ENCODE measurements around the gene SLC22A1. TPM values are rescaled to one million over a fixed set of nuclear protein-coding genes. Genes with fewer than 3 reads are reported as not detected.

The SLC22A1 gene
- total RNA-seq: 1 to 10 TPM in 2 of 3 donors, under 1 TPM in 1; 0.98 to 3.2 (median 1.3) TPM

DNA sequence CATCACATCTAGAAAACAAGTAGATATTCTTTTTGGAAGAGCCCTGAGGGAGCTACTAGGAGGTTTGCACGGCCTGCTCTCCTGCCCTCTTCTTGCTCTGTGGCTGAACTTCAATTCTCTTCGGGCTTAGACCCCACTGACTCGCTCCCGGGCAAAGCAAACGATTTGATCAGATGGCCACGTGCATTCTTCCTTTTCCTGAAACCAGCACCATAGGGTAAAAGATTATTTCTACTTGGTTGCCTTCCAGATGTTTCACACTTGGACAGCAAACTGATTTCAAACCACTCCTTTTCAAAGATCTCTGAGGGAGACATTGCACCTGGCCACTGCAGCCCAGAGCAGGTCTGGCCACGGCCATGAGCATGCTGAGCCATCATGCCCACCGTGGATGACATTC is at the start of gene SLC22A1:
TSS of gene SLC22A1 (plus strand) at position 258 of the 400 bp plus-strand sequence. CDS start at position 379, 121 bp downstream.
- no peaks in the 10 kb centered on the region for H3K36me3 ChIP-seq
- intact Hi-C loops (cut with DNase I; ENCODE audit: low total_unique reads): no loop called here
- no peaks in the 10 kb centered on the region for H3K9me3 ChIP-seq
- H3K27ac ChIP-seq: no peak within 1 kb of the TSS
- DNase-seq (ENCODE audit: low spot score in 2 of 2): no peak
- H3K4me1 ChIP-seq: no peaks in the 10 kb centered on the region
- TF ChIP-seq POLR2AphosphoS5 (IDR thresholded peaks at IDR 0.05): no peak
- TF ChIP-seq, protein P1, sequence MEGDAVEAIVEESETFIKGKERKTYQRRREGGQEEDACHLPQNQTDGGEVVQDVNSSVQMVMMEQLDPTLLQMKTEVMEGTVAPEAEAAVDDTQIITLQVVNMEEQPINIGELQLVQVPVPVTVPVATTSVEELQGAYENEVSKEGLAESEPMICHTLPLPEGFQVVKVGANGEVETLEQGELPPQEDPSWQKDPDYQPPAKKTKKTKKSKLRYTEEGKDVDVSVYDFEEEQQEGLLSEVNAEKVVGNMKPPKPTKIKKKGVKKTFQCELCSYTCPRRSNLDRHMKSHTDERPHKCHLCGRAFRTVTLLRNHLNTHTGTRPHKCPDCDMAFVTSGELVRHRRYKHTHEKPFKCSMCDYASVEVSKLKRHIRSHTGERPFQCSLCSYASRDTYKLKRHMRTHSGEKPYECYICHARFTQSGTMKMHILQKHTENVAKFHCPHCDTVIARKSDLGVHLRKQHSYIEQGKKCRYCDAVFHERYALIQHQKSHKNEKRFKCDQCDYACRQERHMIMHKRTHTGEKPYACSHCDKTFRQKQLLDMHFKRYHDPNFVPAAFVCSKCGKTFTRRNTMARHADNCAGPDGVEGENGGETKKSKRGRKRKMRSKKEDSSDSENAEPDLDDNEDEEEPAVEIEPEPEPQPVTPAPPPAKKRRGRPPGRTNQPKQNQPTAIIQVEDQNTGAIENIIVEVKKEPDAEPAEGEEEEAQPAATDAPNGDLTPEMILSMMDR (IDR thresholded peaks at IDR 0.05): no peak
- TF ChIP-seq POLR2A (IDR thresholded peaks at IDR 0.05): no peak
- H3K4me3 ChIP-seq: no peak within 1 kb of the TSS
- no peaks in the 10 kb centered on the region for H3K27me3 ChIP-seq

DNA sequence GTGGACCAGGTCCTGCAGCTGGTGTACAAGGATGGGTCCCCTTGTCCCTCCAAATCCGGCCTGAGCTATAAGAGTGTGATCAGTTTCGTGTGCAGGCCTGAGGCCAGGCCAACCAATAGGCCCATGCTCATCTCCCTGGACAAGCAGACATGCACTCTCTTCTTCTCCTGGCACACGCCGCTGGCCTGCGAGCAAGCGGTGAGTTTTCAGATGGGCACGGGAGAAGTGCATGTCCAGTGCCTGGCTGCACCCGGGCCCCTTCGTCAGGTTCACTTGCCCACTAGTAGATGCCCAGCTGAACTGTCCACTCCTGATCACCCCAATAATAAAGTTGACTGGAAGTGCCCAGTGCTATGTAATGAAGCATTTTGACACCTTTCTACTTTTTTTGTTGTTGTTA is 48.3 kb upstream of the SLC22A1 start:
- no peaks in the 10 kb centered on the region for H3K36me3 ChIP-seq
- no peaks in the 10 kb centered on the region for H3K4me1 ChIP-seq
- intact Hi-C loops (cut with DNase I; ENCODE audit: low total_unique reads): no loop called here
- no peak for DNase-seq (ENCODE audit: low spot score in 2 of 2)
- H3K27ac ChIP-seq: no peak overlapping the region
- no peak overlapping the region for H3K4me3 ChIP-seq
- TF ChIP-seq POLR2AphosphoS5 (IDR thresholded peaks at IDR 0.05): no peak
- no peak for TF ChIP-seq POLR2A (IDR thresholded peaks at IDR 0.05)
- TF ChIP-seq, protein P1 (IDR thresholded peaks at IDR 0.05): no peak
- H3K27me3 ChIP-seq: no peaks in the 10 kb centered on the region
- H3K9me3 ChIP-seq: no peaks in the 10 kb centered on the region

DNA sequence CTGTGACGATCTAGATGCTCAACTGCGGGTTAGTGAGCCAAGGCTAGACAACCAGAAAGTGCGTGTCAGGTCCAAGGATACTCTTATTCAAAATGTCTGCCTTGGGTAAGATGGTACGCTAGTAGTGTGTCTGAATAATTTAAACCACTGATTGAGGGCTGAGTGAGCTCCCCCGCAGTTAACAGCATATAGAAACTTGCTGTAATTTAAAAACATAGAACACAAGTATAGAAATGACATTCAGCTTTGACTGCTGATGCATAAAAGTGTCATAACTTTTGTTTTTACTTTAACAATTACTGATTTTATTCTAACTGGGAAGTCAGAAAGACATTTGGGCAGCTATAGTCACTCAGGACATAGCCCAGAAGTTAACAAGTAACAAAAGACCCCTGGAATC is 45.6 kb upstream of the SLC22A1 start:
- TF ChIP-seq POLR2AphosphoS5 (IDR thresholded peaks at IDR 0.05): no peak
- TF ChIP-seq, protein P1 (IDR thresholded peaks at IDR 0.05): no peak
- no peak for TF ChIP-seq POLR2A (IDR thresholded peaks at IDR 0.05)
- no peak for DNase-seq (ENCODE audit: low spot score in 2 of 2)
- Histone ChIP-seq H3K27me3 (no peaks in the 10 kb centered on the region), H3K27ac (no peak overlapping the region), H3K9me3 (no peaks in the 10 kb centered on the region), H3K4me1 (no peaks in the 10 kb centered on the region), H3K4me3 (no peak overlapping the region), H3K36me3 (no peaks in the 10 kb centered on the region)
- intact Hi-C loops (cut with DNase I; ENCODE audit: low total_unique reads): no loop called here

- H3K27me3 ChIP-seq: no peaks in the 10 kb centered on the region
- H3K36me3 ChIP-seq: no peaks in the 10 kb centered on the region
- H3K4me3 ChIP-seq: no peak overlapping the region
- no peaks in the 10 kb centered on the region for H3K9me3 ChIP-seq
- no peak overlapping the region for H3K27ac ChIP-seq
- DNase-seq (ENCODE audit: low spot score in 2 of 2): no peak
- intact Hi-C loops (cut with DNase I; ENCODE audit: low total_unique reads): no loop called here
- H3K4me1 ChIP-seq: no peaks in the 10 kb centered on the region
- TF ChIP-seq POLR2A (IDR thresholded peaks at IDR 0.05) (no peak), POLR2AphosphoS5 (IDR thresholded peaks at IDR 0.05) (no peak)
- TF ChIP-seq, protein P1 (IDR thresholded peaks at IDR 0.05): no peak
These were observed 44.6 kb upstream of the SLC22A1 start for GRCh38 chr6:160077024-160077423.

DNA sequence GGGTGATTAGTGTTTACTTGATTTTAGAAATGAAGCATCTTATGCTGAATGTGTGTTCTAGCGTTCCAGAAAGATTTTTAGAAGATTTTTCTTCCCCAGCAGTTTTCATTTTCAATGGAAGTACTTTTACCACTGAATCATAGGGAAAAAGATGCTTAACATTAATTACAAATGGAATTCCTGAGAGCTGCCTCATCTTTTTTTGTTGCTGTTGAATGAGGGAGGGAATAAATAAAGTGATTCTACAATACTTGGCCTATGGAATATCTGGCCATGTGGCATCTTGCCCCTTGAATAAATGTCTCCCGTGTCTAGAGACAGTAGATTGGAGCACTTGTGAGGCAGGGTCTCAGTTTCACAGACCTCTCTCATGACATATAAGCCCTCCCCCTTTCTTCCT is 44.1 kb upstream of the SLC22A1 start:
- Histone ChIP-seq H3K27ac (no peak overlapping the region), H3K27me3 (no peaks in the 10 kb centered on the region), H3K4me3 (no peak overlapping the region), H3K4me1 (no peaks in the 10 kb centered on the region), H3K9me3 (no peaks in the 10 kb centered on the region), H3K36me3 (no peaks in the 10 kb centered on the region)
- TF ChIP-seq, protein P1 (IDR thresholded peaks at IDR 0.05): no peak
- no peak for TF ChIP-seq POLR2A (IDR thresholded peaks at IDR 0.05)
- no peak for TF ChIP-seq POLR2AphosphoS5 (IDR thresholded peaks at IDR 0.05)
- intact Hi-C loops (cut with DNase I; ENCODE audit: low total_unique reads): no loop called here
- no peak for DNase-seq (ENCODE audit: low spot score in 2 of 2)

Measured in breast epithelium (tissue), 4 donors.